H1 (cell line): ENCODE data around the gene ASXL1. TPM values are rescaled to one million over a fixed set of nuclear protein-coding genes. Genes with fewer than 3 reads are reported as not detected.
A peak's percentile ranks its signal among the peaks of the same experiment; 100 is the strongest.

Experiments
- CTCF ChIA-PET: fragments of 300-600 bp; sonication (Branson Sonifier 250); formaldehyde crosslinking; loops from one replicate; lab custom pipeline; 2021; ENCODE audit not compliant: partially characterized antibody; lab: Charles Lee
- POLR2A ChIA-PET: fragments of 300-600 bp; sonication (Branson Sonifier 250); formaldehyde crosslinking; loops from one replicate; lab custom pipeline; 2021; ENCODE audit warnings: inconsistent platforms; ENCODE audit not compliant: partially characterized antibody; lab: Charles Lee
- DNase-seq, 2 experiments: peaks; one replicate each; pipeline versions ENCODE4 v3.0.0 to v3.0.0-alpha.2; 2010 to 2022; ENCODE audit warnings: low spot score in 2 of 2, low read depth in 1 of 2, mixed read lengths in 1 of 2
- FAIRE-seq: peaks from 2 replicates; lab custom pipeline; 2011; peaks lifted over from hg19 to GRCh38; lab: Jason Lieb, UNC
- H2AFZ ChIP-seq: 2 replicates; pipeline ENCODE4 v1.8.1; 2012; ENCODE audit warnings: low read length, inconsistent platforms
- H2AK5ac ChIP-seq: 2 replicates; pipeline ENCODE4 v1.6.1; 2013; ENCODE audit warnings: low read depth, low read length
- H2BK120ac ChIP-seq: replicated peaks from 2 replicates; pipeline ENCODE3; 2013; ENCODE audit warnings: low read depth, low read length, inconsistent platforms
- H2BK12ac ChIP-seq: 2 replicates; pipeline ENCODE4 v1.6.1; 2013; ENCODE audit warnings: low read depth, low read length
- H2BK15ac ChIP-seq: 2 replicates; pipeline ENCODE4 v1.6.1; 2013; ENCODE audit warnings: low read length
- H2BK20ac ChIP-seq: 2 replicates; pipeline ENCODE4 v1.6.1; 2013; ENCODE audit warnings: low read length
- H2BK5ac ChIP-seq: 2 replicates; pipeline ENCODE4 v1.6.1; 2013; ENCODE audit warnings: low read depth, low read length
- H3K14ac ChIP-seq: 2 replicates; pipeline ENCODE4 v1.6.1; 2013; ENCODE audit warnings: inconsistent platforms; ENCODE audit not compliant: insufficient read length
- H3K18ac ChIP-seq: 2 replicates; pipeline ENCODE4 v1.6.1; 2013; ENCODE audit warnings: low read length; ENCODE audit errors: extremely low read depth
- H3K23ac ChIP-seq: 2 replicates; pipeline ENCODE4 v1.6.1; 2013; ENCODE audit warnings: inconsistent platforms; ENCODE audit not compliant: insufficient read length
- H3K23me2 ChIP-seq: 2 replicates; pipeline ENCODE4 v1.6.1; 2013; ENCODE audit warnings: low read depth, low read length
- H3K27ac ChIP-seq: 2 replicates; pipeline ENCODE4 v1.6.1; 2011; ENCODE audit warnings: low read depth, low read length, inconsistent platforms
- H3K27me3 ChIP-seq, 4 experiments: replicated peaks in 1 of 4; 1 replicate in 1 of 4; 2 replicates in 3 of 4; pipeline versions ENCODE4 v1.6.1 to v1.8.1; 2011 to 2013; ENCODE audit warnings: low read length in 3 of 4, mild to moderate bottlenecking in 3 of 4, inconsistent platforms in 2 of 4, mixed read lengths in 2 of 4, moderate library complexity in 1 of 4; ENCODE audit not compliant: control insufficient read depth in 3 of 4, insufficient read depth in 3 of 4; ENCODE audit errors: extremely low read depth in 1 of 4
- H3K36me3 ChIP-seq, 4 experiments: 2 replicates each; pipeline versions ENCODE4 v1.6.1 to v1.8.1; 2011 to 2013; ENCODE audit warnings: mild to moderate bottlenecking in 4 of 4, low read length in 3 of 4, moderate library complexity in 2 of 4, control low read depth in 1 of 4, inconsistent platforms in 1 of 4; ENCODE audit not compliant: insufficient read depth in 4 of 4, control insufficient read depth in 2 of 4
- H3K4ac ChIP-seq: replicated peaks from 2 replicates; pipeline ENCODE3; 2013; ENCODE audit warnings: low read length, low read depth, mixed read lengths, inconsistent platforms; ENCODE audit not compliant: insufficient read length
- H3K4me1 ChIP-seq, 4 experiments: replicated peaks in 1 of 4; 1 replicate in 1 of 4; 2 replicates in 3 of 4; pipeline versions ENCODE4 v1.6.1 to v1.8.1; 2011 to 2013; ENCODE audit warnings: low read length in 3 of 4, inconsistent platforms in 2 of 4, mixed read lengths in 1 of 4; ENCODE audit not compliant: insufficient read depth in 4 of 4, control insufficient read depth in 3 of 4
- H3K4me2 ChIP-seq, 2 experiments: 2 replicates each; pipeline versions ENCODE4 v1.6.1 to v1.8.1; 2011 to 2013; ENCODE audit warnings: low read depth in 2 of 2, low read length in 2 of 2, control low read depth in 1 of 2, inconsistent platforms in 1 of 2, mild to moderate bottlenecking in 1 of 2; ENCODE audit not compliant: insufficient read depth in 1 of 2
- H3K4me3 ChIP-seq, 4 experiments: fragments of 200-600, 300-600 bp in 1 of 4; sonication (generic), shearing (Covaris generic), sonication (Bioruptor Twin) in 1 of 4; 2 replicates each; pipeline versions ENCODE4 v1.5.1 to v1.8.1; 2011 to 2016; ENCODE audit warnings: low read length in 4 of 4, low read depth in 3 of 4, control low read depth in 2 of 4, inconsistent platforms in 2 of 4, mild to moderate bottlenecking in 2 of 4, mixed read lengths in 1 of 4, moderate library complexity in 1 of 4; ENCODE audit not compliant: insufficient read depth in 2 of 4; ENCODE audit errors: extremely low read depth in 1 of 4
- H3K56ac ChIP-seq: replicated peaks from 2 replicates; pipeline ENCODE3; 2013; ENCODE audit warnings: low read depth, mild to moderate bottlenecking, mixed read lengths, low read length, inconsistent platforms; ENCODE audit not compliant: insufficient read length
- H3K79me1 ChIP-seq: 2 replicates; pipeline ENCODE4 v1.6.1; 2013; ENCODE audit warnings: low read depth, low read length, control low read depth
- H3K79me2 ChIP-seq, 2 experiments: 2 replicates each; pipeline versions ENCODE4 v1.6.1 to v1.8.1; 2012 to 2013; ENCODE audit warnings: low read length in 2 of 2, mild to moderate bottlenecking in 2 of 2, inconsistent platforms in 1 of 2; ENCODE audit not compliant: insufficient read depth in 2 of 2, control insufficient read depth in 1 of 2
- H3K9ac ChIP-seq, 4 experiments: replicated peaks in 1 of 4; 1 replicate in 1 of 4; 2 replicates in 3 of 4; pipeline versions ENCODE4 v1.6.1 to v1.8.1; 2011 to 2013; ENCODE audit warnings: low read depth in 3 of 4, low read length in 3 of 4, control low read depth in 2 of 4, mild to moderate bottlenecking in 2 of 4, moderate library complexity in 2 of 4, inconsistent platforms in 1 of 4; ENCODE audit errors: extremely low read depth in 1 of 4
- H3K9me3 ChIP-seq, 2 experiments: 2 replicates each; pipeline versions ENCODE4 v1.6.1 to v1.8.1; 2012 to 2013; ENCODE audit warnings: mild to moderate bottlenecking in 2 of 2, moderate library complexity in 2 of 2, control low read depth in 1 of 2, inconsistent platforms in 1 of 2, low read depth in 1 of 2, low read length in 1 of 2, mixed read lengths in 1 of 2; ENCODE audit not compliant: insufficient read depth in 2 of 2
- H4K20me1 ChIP-seq, 2 experiments: replicated peaks in 1 of 2; 2 replicates each; pipeline versions ENCODE3 to v1.8.1; 2011 to 2013; ENCODE audit warnings: inconsistent platforms in 2 of 2, low read length in 2 of 2, mild to moderate bottlenecking in 1 of 2; ENCODE audit not compliant: insufficient read depth in 2 of 2, control insufficient read depth in 1 of 2
- H4K5ac ChIP-seq: 2 replicates; pipeline ENCODE4 v1.6.1; 2013; ENCODE audit warnings: low read length, low read depth, mixed read lengths, inconsistent platforms; ENCODE audit not compliant: insufficient read length
- H4K8ac ChIP-seq: 2 replicates; pipeline ENCODE4 v1.8.0; 2013; ENCODE audit warnings: mild to moderate bottlenecking, moderate library complexity, low read length, inconsistent platforms; ENCODE audit not compliant: insufficient read depth; ENCODE audit errors: extremely low read depth
- H4K91ac ChIP-seq: replicated peaks from 2 replicates; pipeline ENCODE3; 2013; ENCODE audit warnings: low read length, mixed read lengths, inconsistent platforms; ENCODE audit not compliant: insufficient read length
- BCL11A ChIP-seq, 2 experiments: IDR thresholded peaks; one replicate each; pipeline ENCODE4 v1.6.1; 2011; ENCODE audit warnings: low read depth in 2 of 2, low read length in 2 of 2, mild to moderate bottlenecking in 2 of 2
- CTBP2 ChIP-seq: IDR thresholded peaks from 2 replicates; pipeline ENCODE4 v1.7.0; 2011; ENCODE audit warnings: borderline replicate concordance, mild to moderate bottlenecking, moderate library complexity, mixed read lengths, low read length; ENCODE audit not compliant: insufficient read depth, insufficient read length
- GTF2F1 ChIP-seq: IDR thresholded peaks from 2 replicates; pipeline ENCODE4 v1.6.1; 2012; ENCODE audit warnings: low read depth, low read length, improper control_type of control experiment, borderline replicate concordance
- MAFK ChIP-seq: IDR thresholded peaks from 2 replicates; pipeline ENCODE4 v1.6.1; 2012; ENCODE audit warnings: low read depth, mild to moderate bottlenecking, improper control_type of control experiment, low read length
- RAD21 ChIP-seq, 2 experiments: IDR thresholded peaks in 1 of 2; conservative IDR thresholded peaks in 1 of 2; 2 replicates each; pipeline ENCODE4 v1.6.1; 2011; ENCODE audit warnings: low read depth in 2 of 2, low read length in 2 of 2, improper control_type of control experiment in 1 of 2, inconsistent platforms in 1 of 2, mild to moderate bottlenecking in 1 of 2, moderate library complexity in 1 of 2
- RNF2 ChIP-seq: fragments of 200-900, 300-1000 bp; sonication (generic); IDR thresholded peaks from 2 replicates; pipeline ENCODE4 v1.7.1; 2016; ENCODE audit warnings: borderline replicate concordance, low read depth, mild to moderate bottlenecking, antibody characterized with exemption, low read length; ENCODE audit not compliant: poor library complexity, severe bottlenecking; ENCODE audit errors: missing control alignments
- SP2 ChIP-seq: IDR thresholded peaks from 2 replicates; pipeline ENCODE4 v1.6.1; 2012; ENCODE audit warnings: mild to moderate bottlenecking, low read length, inconsistent platforms
- TCF12 ChIP-seq: IDR thresholded peaks from 2 replicates; pipeline ENCODE4 v1.6.1; 2011; ENCODE audit warnings: low read depth, mild to moderate bottlenecking, low read length
- TEAD4 ChIP-seq: IDR thresholded peaks from 2 replicates; pipeline ENCODE4 v1.6.1; 2012; ENCODE audit warnings: low read depth, low read length, inconsistent platforms, mixed read lengths
- WGBS, 2 experiments: shearing (Covaris generic) in 1 of 2; methylation state at CpG; one replicate each; pipeline versions ENCODE4 v1.1.6 to v1.1.7; 2013 to 2015; ENCODE audit warnings: low lambda C conversion rate in 2 of 2, mixed read lengths in 2 of 2, inconsistent platforms in 1 of 2, low coverage in 1 of 2, missing lambda C conversion rate in 1 of 2; ENCODE audit not compliant: insufficient replicate concordance in 2 of 2, insufficient coverage in 1 of 2, insufficient read length in 1 of 2; ENCODE audit errors: extremely low coverage in 1 of 2, missing lambda C conversion rate in 1 of 2; 5-methylcytosine and 5-hydroxymethylcytosine counted together
- polyA plus RNA-seq, 7 experiments: library from polyadenylated mRNA; depleted of rRNA in 3 of 7; stranded (reverse) in 5 of 7; unstranded in 2 of 7; fragments of >200 nt in 5 of 7; fragments of 200-250 nt in 2 of 7; gene quantifications; 1 replicate in 5 of 7; 2 replicates in 1 of 7; 4 replicates in 1 of 7; pipeline versions ENCODE4 v1.2.1 to v1.2.3, GENCODE V29; 2011 to 2013; ENCODE audit warnings: missing spikeins in 2 of 7, mixed read lengths in 2 of 7
- total RNA-seq: library from RNA; stranded (reverse); fragmentation: NEBNext Ultra II Directional; extraction: Animal tissue kit (Norgen Biotek cat#: 25700); gene quantifications from 2 replicates; pipeline ENCODE4 v1.2.1, GENCODE V29; 2021

Gene ASXL1
- total and polyA plus RNA-seq, 2 of the 8 experiments (the other 6 are each of a cell fraction or from before 2014, with no cell fraction given), result 10.6 to 26.5 TPM

DNA sequence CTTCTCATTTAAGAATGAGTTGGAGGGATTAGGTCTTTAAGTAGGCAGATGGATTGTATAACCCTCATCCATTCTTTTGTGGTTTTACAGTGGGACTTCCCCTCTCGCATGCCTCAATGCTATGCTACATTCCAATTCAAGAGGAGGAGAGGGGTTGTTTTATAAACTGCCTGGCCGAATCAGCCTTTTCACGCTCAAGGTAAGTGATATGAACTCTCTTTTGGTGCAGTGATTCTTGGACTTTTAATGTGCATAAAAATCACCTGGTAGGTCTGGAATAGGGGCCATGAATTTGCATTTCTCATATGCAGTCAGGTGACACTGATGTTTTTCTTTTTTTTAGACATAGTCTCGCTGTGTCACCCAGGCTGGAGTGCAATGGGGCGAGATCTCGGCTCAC lies 10.8 kb downstream of the ASXL1 start:
- DNase-seq (no peak), FAIRE-seq (no peak)
- Histone ChIP-seq H2BK15ac (no peak overlapping the region), H2AFZ (no peak overlapping the region), H2AK5ac (no peak overlapping the region), H3K56ac (no peak overlapping the region), H4K8ac (no peak overlapping the region), H3K9ac (no peak overlapping the region), H4K20me1 (peaks cover 16 to 19% of the 10 kb centered on the region in 2 experiments), H2BK120ac (no peak overlapping the region), H3K18ac (no peak overlapping the region), H2BK5ac (no peak overlapping the region), H4K5ac (no peak overlapping the region), H4K91ac (no peak overlapping the region), H3K27ac (no peak overlapping the region), H3K4ac (no peak overlapping the region), H2BK20ac (no peak overlapping the region), H3K36me3 (0 out of 8 replicates have a peak, but pooled peaks cover 0 to 2% (median 0%) of the 10 kb centered on the region in 4 experiments), H3K4me1 (no peaks in the 10 kb centered on the region), H3K23ac (no peak overlapping the region), H3K4me3 (no peak overlapping the region), H3K14ac (no peak overlapping the region), H3K23me2 (no peaks in the 10 kb centered on the region), H3K79me1 (no peaks in the 10 kb centered on the region), H3K4me2 (0 out of 4 replicates have a peak overlapping the region, but pooled peaks of 1 of the 2 experiments have one; percentile 13), H3K27me3 (peaks cover 0 to 7% (median 4%) of the 10 kb centered on the region in 4 experiments; a peak in 4 of 7 replicates), H3K9me3 (no peaks in the 10 kb centered on the region), H3K79me2 (peaks cover 2 to 14% of the 10 kb centered on the region in 2 experiments; a peak in 3 of 4 replicates), H2BK12ac (no peak overlapping the region)
- ChIA-PET POLR2A (no interaction called here), CTCF (interaction anchor here (1.0 kb wide), 1 partner anchor 46 kb away, joined by 3 read pairs; no protein-coding TSS in a partner anchor)
- WGBS, 2 experiments, result 89% methylated on average over 6 of the region's 6 CpGs; no CpG with 5 or more reads in 1 of the 2 experiments
- TF ChIP-seq CTBP2, result no peak
- no peak for TF ChIP-seq SP2
- TF ChIP-seq GTF2F1, result no peak
- no peak for TF ChIP-seq RNF2
- TF ChIP-seq TCF12, result 0 out of 2 replicates have a peak, but pooled peaks have one; percentile 18
- 0 out of 2 replicates have a peak, but pooled peaks have one; percentile 52 for TF ChIP-seq TEAD4
- TF ChIP-seq BCL11A (IDR thresholded peaks at IDR 0.05; ENCODE audit: low read depth in 2 of 2, low read length in 2 of 2), result no peak
- TF ChIP-seq MAFK, result no peak
- TF ChIP-seq RAD21 (IDR thresholded peaks at IDR 0.05 in 1 of 2, conservative IDR thresholded peaks at IDR 0.05 in 1 of 2; ENCODE audit: low read depth in 2 of 2, low read length in 2 of 2), result no peak
